Measurements from ENCODE around the gene VENTX. TPM values are rescaled to one million over a fixed set of nuclear protein-coding genes. Genes with fewer than 3 reads are reported as not detected.

Gene VENTX
- total RNA-seq, 4 donors from 2014 or later = 0.13 to 1.3 (median 0.34) TPM

GRCh38 chr10:133282846-133283390, 45.3 kb downstream of the VENTX start:
- no peak for DNase-seq
- in situ Hi-C loops (cut with MboI; ENCODE audit: low sequenced_read_pairs in 4 of 4) = no loop called here
- peaks cover 0 to 86% of the 10 kb centered on the region in 2 donors for H3K36me3 ChIP-seq

GRCh38 chr10:133283931-133284330, 46.3 kb downstream of the VENTX start:
- intact Hi-C loops (cut with DNase I; ENCODE audit: low total_unique reads) (no loop called here), in situ Hi-C loops (cut with MboI; ENCODE audit: low sequenced_read_pairs in 4 of 4) (no loop called here)
- H3K4me1 ChIP-seq = no peaks in the 10 kb centered on the region
- peaks cover 0 to 92% of the 10 kb centered on the region in 2 donors for H3K36me3 ChIP-seq
- H3K4me3 ChIP-seq = no peak overlapping the region
- ATAC-seq (no peak), DNase-seq (no peak)
- TF ChIP-seq CTCF (IDR thresholded peaks at IDR 0.05 in 4 of 5, conservative IDR thresholded peaks at IDR 0.05 in 1 of 5) (no peak), POLR2A (IDR thresholded peaks at IDR 0.05) (no peak)
- no peaks in the 10 kb centered on the region for H3K9me3 ChIP-seq
- H3K27ac ChIP-seq = no peak overlapping the region
- H3K27me3 ChIP-seq = no peaks in the 10 kb centered on the region

More at GRCh38 chr10:133282846-133283390, 45.3 kb downstream of the VENTX start:
- H3K9me3 ChIP-seq = no peaks in the 10 kb centered on the region
- ATAC-seq = no peak
- TF ChIP-seq POLR2A (IDR thresholded peaks at IDR 0.05) = no peak
- TF ChIP-seq CTCF (IDR thresholded peaks at IDR 0.05 in 4 of 5, conservative IDR thresholded peaks at IDR 0.05 in 1 of 5) = no peak
- no peaks in the 10 kb centered on the region for H3K27me3 ChIP-seq
- no peaks in the 10 kb centered on the region for H3K4me1 ChIP-seq
- H3K4me3 ChIP-seq = no peak overlapping the region
- no peak overlapping the region for H3K27ac ChIP-seq
- intact Hi-C loops (cut with DNase I; ENCODE audit: low total_unique reads) = no loop called here

GRCh38 chr10:133285217-133285616, 47.6 kb downstream of the VENTX start:
- in situ Hi-C loops (cut with MboI; ENCODE audit: low sequenced_read_pairs in 4 of 4) = no loop called here
- DNase-seq = no peak

GRCh38 chr10:133286366-133286765, 48.7 kb downstream of the VENTX start:
- intact Hi-C loops (cut with DNase I; ENCODE audit: low total_unique reads) = no loop called here
- H3K27me3 ChIP-seq = no peaks in the 10 kb centered on the region
- H3K4me3 ChIP-seq = no peak overlapping the region
- in situ Hi-C loops (cut with MboI; ENCODE audit: low sequenced_read_pairs in 4 of 4) = no loop called here
- no peaks in the 10 kb centered on the region for H3K4me1 ChIP-seq
- TF ChIP-seq CTCF (IDR thresholded peaks at IDR 0.05 in 4 of 5, conservative IDR thresholded peaks at IDR 0.05 in 1 of 5) = no peak
- no peak for TF ChIP-seq POLR2A (IDR thresholded peaks at IDR 0.05)
- no peak for DNase-seq
- H3K36me3 ChIP-seq = peaks cover 0 to 93% of the 10 kb centered on the region in 2 donors
- ATAC-seq = no peak
- no peak overlapping the region for H3K27ac ChIP-seq
- no peaks in the 10 kb centered on the region for H3K9me3 ChIP-seq

More at GRCh38 chr10:133285217-133285616, 47.6 kb downstream of the VENTX start:
- Histone ChIP-seq H3K4me3 (no peak overlapping the region), H3K4me1 (no peaks in the 10 kb centered on the region), H3K36me3 (peaks cover 0 to 92% of the 10 kb centered on the region in 2 donors), H3K9me3 (no peaks in the 10 kb centered on the region), H3K27me3 (no peaks in the 10 kb centered on the region), H3K27ac (no peak overlapping the region)
- intact Hi-C loops (cut with DNase I; ENCODE audit: low total_unique reads) = no loop called here
- no peak for ATAC-seq
- TF ChIP-seq POLR2A (IDR thresholded peaks at IDR 0.05) = no peak
- no peak for TF ChIP-seq CTCF (IDR thresholded peaks at IDR 0.05 in 4 of 5, conservative IDR thresholded peaks at IDR 0.05 in 1 of 5)

Data from gastrocnemius medialis (tissue), 4 donors.